Activated naive CD8-positive, alpha-beta T cell treated with anti-CD3 and anti-CD28 coated beads, Interleukin-2, amount 50 U/mL, for 16 hours (primary cell): ENCODE data around the gene FOXC2.

Experiments
- DNase-seq: peaks from one replicate; pipeline ENCODE4 v3.0.0-alpha.2; 2020; ENCODE audit warnings: low read depth, low spot score

The FOXC2 gene

DNA sequence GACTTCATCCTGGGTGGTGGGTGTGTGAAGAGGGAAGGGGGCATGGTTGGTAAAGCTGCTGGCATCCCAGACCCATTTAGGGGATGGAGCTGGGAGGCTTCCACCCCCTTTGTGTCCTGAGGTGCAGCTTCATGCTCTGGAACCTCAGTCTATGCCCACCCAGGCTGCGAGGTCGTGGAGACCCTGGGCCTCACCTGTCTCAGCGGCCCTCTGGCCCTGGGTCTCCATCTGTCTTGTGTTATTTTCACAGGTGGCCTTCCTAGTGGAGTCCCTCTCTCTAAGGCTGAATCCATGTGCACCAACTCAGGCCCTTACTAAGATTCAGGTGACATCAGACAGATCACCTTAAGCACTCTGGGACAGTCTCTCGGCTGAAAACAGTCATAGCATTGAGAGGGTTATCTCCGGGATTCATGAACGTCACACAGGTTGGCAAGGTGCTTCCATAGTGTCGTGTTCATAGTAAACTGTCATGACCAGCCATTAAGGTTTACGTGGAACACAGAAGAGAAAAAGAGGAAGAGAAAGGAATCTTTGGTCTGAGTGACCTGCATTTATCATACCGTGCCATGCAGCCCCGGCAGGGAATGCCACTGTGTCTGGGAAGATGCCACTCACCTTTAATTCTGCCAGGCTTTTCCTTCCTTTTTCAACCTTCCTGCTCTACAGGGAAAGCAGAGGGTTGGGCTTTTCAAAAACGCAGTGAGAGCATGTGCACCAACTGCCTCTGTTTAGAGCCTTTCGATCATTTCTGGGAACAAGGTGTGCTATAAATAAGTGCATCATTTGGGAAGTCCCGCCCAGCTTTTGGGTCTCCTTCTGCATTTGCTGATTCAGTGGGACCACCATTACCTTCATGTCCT, 7.2 kb downstream of the FOXC2 start:
- no peak for DNase-seq

DNA sequence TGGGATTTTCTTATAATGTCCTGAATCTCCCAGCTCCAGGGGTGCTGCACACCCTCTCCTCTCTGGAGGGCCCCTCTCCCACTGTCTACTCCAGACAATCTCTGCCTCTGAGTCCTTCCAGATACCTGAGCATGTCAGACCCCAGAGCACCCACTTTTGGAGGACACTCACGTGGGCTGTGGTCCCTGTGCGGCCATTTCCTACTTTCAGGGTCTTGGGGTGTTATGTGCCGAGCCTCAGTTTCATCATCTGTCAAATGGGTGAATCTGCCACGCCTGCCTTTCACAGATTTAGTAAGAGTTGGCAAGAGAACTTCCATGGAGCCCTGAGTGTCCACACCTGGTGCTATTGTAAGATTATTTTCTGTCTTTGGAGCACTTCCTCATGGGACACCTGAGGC, 8.0 kb downstream of the FOXC2 start:
- DNase-seq: no peak

- DNase-seq: no peak
Measured at GRCh38 chr16:86575095-86575685, 8.6 kb downstream of the FOXC2 start.

- no peak for DNase-seq
Measured at GRCh38 chr16:86575754-86576557, 9.3 kb downstream of the FOXC2 start.

DNA sequence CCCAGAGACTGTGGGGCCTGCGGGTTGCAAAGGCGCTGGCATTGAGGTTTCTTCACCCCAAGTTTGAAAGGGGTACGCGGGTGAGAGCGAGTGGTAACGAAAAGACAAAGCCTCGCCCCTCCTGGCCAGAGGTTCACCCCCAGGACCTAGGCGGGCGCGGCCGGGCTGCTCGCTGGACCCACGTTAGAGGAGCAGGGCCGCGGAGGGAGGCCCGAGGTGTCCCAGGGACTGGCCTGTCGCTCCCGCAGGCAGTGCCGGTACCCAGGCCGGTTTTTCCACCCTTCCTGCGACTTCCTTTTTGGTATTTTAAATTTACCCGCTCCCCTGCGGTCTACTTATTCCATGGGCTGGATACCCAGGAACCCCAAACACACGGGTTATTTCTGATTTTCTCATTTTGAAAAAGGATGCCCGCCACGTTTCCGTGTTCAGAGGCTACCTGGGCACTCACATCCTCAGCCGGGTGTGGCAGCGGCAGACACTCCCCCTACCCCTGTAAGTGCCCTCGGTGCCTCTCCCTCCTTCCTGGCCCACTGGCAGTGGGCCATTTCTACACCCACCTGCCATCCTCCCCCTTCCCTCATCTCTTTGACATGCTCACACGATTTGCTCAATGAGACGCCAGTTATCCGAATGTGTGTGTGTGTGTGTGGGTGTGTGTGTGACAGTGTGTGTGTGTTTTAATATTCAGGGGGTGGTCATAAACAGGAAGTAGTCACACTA, 10.1 kb downstream of the FOXC2 start:
- no peak for DNase-seq

DNA sequence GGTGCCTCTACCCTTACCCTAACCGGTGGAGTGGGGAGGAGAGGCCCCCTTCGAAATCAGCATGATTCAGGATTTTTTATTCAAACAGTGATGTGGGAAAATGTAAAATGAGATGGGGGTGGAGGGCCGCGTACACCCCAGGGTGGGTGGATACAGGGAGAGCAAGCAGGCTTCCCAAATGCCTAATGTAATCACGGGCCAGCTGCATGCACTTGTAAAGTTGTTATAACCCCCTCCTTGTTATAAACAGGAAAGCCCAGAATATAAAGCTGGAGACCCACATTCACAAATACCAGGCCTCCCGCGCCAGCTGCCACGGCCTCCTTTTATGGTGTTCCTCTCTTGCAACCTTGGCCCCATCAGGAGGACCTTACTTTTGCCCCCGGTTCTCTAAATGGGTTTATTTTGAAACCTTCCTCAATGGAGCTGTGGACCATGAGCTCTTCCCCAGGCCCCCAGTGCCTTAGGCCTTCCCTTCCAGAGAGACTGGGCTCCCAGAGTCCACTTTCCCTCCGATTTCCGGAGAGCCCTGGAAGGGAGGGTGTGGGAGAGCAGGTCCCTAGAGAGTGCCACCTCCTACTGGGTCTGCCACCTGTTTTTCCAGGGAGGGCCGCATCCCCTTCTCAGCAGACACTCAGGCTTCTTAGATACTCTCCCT, 10.8 kb downstream of the FOXC2 start:
- DNase-seq: no peak

DNA sequence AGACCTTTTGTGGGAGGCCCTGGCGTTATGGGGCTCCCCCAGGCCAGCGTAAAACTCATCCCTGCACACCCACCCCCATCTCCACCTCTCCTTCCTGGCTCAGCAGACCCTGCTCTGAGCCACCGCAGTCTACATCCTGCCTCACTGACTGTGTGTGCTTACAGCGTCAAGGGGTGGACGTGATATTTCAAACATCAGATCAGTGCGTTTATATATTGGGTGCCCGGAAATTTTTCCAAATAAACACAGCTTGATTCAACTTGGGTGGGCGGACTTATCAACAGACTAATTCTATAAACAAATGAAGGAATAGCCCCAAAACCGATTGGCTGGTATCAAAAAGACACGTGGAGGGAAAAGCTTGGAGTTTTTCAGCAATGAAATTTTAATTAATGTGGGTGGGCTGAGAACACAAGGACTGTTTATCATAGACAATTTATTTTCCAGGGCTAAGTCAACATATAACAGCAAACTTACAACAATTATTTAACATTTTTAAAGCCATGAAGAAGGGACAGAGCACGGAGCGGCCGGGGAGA, 11.5 kb downstream of the FOXC2 start, which contains the start of gene FOXL1:
FOXL1 (plus strand) TSS at position 489 of the 539 bp plus-strand sequence. CDS start 175 bp downstream, outside the sequence.
- DNase-seq: no peak

DNA sequence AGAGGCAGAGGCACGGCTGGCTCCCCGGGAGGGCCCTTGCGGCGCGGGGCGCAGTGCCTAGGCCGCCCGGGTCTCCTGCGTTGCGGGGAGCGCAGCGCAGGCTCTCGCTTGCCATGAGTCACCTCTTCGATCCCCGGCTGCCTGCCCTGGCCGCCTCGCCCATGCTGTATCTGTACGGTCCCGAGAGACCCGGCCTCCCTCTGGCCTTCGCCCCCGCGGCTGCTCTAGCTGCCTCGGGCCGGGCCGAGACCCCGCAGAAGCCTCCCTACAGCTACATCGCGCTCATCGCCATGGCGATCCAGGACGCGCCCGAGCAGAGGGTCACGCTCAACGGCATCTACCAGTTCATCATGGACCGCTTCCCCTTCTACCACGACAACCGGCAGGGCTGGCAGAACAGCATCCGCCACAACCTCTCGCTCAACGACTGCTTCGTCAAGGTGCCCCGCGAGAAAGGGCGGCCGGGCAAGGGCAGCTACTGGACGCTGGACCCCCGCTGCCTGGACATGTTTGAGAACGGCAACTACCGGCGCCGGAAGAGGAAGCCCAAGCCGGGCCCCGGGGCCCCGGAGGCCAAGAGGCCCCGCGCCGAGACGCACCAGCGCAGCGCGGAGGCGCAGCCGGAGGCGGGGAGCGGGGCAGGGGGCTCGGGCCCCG, 12.1 kb downstream of the FOXC2 start:
- DNase-seq: no peak

DNA sequence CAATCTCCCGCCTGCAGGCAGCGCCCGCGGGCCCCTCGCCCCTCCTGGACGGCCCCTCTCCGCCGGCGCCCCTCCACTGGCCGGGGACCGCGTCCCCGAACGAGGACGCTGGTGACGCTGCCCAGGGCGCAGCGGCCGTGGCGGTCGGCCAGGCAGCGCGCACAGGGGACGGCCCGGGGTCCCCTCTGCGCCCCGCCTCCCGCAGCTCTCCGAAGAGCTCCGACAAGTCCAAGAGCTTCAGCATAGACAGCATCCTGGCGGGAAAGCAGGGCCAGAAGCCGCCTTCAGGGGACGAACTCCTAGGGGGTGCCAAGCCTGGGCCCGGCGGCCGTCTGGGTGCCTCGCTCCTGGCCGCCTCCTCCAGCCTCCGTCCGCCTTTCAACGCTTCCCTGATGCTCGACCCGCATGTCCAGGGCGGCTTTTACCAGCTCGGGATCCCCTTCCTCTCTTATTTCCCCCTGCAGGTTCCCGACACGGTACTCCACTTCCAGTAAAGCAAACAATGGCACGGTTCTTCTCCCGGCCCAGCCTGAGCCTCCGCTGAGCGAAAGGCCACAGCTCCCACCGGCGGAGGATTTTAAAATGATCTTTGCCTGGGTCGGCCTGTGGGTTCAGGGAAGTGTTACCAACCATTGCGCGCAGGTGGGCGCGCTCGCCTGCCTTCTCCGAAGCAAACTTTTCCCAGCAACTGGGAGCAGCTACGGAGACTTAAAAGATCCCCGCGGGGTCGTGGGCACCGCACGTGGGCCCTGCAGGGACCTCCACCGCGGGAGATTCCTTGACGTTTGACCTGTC, 12.8 kb downstream of the FOXC2 start:
- no peak for DNase-seq

DNA sequence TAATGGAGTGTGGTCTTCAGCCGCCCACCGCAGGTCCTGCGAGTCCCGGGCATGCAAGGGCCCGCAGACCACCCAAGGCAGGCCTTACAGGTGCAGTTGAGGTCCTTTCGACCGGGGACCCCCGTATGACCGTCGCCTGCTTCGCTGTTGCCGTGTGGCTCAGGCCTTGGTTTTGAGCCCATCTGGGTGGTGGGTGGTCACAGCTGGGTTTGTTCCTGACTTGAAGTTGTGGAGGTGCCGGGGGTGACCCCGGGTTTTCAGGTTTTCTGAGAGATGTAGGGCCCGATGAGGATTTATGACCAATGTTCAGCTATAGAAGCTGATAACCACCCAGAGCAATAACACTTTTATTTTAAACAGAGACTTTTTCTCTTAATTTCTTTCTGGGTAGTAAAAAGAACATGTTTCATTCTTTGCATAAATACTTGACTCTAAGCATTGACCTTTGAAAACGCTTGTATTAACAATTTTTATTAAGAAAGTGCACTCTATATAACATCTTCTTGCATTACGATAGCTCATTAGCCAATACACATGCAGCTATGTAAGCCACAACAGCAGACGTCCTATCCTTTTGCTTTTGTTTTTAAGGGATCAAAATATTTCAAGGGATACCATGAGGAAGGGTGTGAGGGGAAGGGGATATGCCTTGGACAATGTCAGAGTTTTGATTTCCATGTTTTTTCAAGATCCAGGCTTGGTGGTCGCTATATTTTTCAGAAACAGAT, 13.6 kb downstream of the FOXC2 start:
- no peak for DNase-seq

DNA sequence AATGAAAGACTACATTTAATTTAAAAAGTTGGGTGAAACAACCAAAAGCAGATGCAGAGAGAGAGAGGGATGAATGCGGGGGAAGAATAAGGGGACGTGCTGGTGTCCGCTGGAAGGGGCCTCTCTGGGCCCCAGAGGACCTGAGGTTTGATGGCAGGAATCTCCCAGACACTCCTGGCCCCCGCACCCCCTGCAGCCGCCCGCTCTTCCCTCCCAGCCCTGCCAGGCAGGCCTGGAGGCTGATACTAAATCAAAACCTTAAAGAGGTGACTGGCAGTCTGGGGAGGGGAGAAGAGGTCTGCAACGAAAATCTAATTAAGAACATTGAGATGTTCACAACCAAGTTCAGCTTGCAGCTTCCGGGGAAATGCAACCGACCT, 14.2 kb downstream of the FOXC2 start:
- no peak for DNase-seq

GRCh38 chr16:86581458-86581857, 14.8 kb downstream of the FOXC2 start:
- no peak for DNase-seq

- no peak for DNase-seq
Measured at GRCh38 chr16:86584071-86584685, 17.5 kb downstream of the FOXC2 start.

DNA sequence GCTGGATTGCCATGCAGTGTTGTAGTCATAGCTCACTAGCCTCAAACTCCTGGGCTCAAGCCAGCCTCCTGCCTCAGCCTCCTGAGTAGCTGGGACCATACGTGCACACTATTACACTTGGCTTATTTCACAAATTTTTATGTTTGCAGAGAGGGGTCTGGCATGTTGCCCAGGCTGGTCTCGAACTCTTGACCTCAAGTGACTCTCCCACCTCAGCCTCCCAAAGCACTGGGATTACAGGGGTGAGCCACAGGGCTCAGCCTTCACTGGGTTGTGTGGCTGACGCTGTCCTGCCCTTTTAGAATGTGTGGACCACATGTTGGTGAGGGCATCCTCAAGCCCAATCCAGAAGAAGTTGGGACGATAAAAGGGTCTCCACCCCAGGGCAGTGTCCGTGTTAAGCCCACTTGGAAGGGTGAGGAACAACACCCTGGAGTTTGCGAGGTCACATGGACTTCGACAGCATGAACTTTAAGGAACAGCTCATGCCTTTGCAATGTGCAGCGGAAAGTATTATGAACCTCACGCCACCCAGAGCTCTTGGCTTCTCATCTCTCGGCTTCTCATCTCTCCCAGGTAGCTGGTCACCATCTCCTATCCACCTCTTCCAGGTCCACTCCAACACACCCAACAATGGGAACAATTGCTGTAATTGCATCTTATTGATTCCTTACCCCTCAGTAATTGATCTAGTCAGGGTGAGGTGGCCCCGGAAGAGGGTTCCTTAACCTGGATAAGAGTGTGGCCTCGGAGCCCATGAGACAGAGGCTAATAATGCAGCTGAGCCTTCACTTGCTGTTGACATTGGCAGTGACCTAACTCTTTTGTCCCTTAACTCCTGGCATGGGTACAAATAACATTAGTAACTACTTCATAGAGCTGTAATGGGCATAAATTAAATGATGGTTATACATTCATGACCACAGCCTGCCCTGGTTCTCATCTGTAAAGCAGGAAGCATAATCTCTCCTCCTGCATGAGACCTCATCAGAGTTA, 18.4 kb downstream of the FOXC2 start:
- no peak for DNase-seq

DNA sequence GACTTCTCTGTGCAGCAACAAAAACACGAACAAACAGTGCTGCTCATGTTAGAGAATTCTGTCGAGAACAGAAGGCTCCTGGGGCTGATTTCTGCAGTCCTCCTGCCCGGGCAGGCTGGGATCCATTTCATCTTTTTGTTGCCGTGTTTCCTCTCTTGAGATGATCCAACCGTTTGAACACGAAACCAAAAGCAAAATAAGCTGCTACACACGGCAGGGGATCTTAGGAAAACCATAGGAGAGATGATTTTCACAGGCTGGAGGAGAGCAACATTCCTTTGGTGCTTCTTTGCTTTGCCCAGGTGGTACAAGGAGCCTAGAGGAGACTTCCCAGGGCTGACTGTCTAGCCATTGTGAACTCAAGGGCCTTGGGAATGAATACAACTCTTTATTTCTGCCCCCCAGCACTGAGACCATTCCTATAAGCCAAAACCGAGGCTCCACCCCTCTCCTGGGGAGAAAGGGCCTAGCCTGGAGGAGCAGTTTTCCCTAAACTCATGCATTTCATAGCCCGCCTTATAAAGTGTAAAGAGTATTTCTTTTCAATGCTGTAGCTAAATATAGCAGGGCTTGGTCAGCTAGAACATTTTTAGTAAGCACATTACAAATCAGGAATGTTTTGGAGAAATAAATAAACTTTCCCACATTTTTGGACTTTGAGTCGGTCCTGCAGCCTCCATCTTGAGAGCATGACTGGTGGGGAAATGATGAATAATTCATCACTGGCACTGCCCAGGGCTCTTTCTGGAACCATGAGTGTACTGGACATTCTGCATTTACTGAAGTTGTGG, 19.4 kb downstream of the FOXC2 start:
- no peak for DNase-seq

DNA sequence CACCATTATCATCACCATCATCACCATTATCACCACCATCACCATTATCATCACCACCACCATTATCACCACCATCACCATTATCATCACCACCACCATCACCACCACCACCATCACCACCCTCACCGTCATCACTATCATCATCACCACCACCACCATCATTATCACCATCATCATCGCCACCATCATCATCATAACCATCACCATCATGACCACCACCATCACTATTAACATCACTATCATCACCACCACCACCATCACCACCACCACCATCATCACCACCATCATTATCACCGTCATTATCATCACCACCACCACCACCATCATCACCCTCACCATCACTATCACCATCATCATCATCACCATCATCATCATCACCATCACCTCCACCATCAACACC, 20.9 kb downstream of the FOXC2 start:
- no peak for DNase-seq
